HEK293 (cell line): ENCODE measurements around the gene WRAP53.

ENCODE experiments used
- CTCF ChIA-PET: fragments of 350-600 bp; formaldehyde crosslinking; extraction: SDS; loops from one replicate; lab custom pipeline; 2021; ENCODE audit warnings: antibody characterized with exemption; lab: Yijun Ruan, JAX
- POLR2A ChIA-PET: fragments of 300-600 bp; formaldehyde crosslinking; extraction: SDS; loops from one replicate; lab custom pipeline; 2020; ENCODE audit warnings: antibody characterized with exemption, inconsistent platforms; lab: Yijun Ruan, JAX
- H3K27ac ChIP-seq: fragments of 200-500 bp; sonication (Bioruptor generic); 2 replicates; pipeline ENCODE4 v1.5.1; 2014; ENCODE audit warnings: low read depth, low read length, control low read depth, inconsistent platforms; ENCODE audit errors: extremely low read depth
- H3K36me3 ChIP-seq, 2 experiments: fragments of 200-500 bp in 1 of 2; sonication (Bioruptor generic) in 1 of 2; 1 replicate in 1 of 2; 2 replicates in 1 of 2; pipeline ENCODE4 v1.5.1; 2014 to 2017; ENCODE audit warnings: inconsistent platforms in 2 of 2, low read length in 2 of 2; ENCODE audit not compliant: control insufficient read depth in 2 of 2, insufficient read depth in 1 of 2
- H3K4me1 ChIP-seq: fragments of 200-500 bp; sonication (Bioruptor generic); 2 replicates; pipeline ENCODE4 v1.5.1; 2014; ENCODE audit warnings: mild to moderate bottlenecking, low read length, inconsistent platforms; ENCODE audit not compliant: control insufficient read depth, insufficient read depth
- H3K4me3 ChIP-seq: 2 replicates; pipeline ENCODE4 v1.5.1; 2011; ENCODE audit warnings: low read depth, mild to moderate bottlenecking, control low read depth, low read length, moderate library complexity
- H3K9me3 ChIP-seq: fragments of 200-500 bp; sonication (Bioruptor generic); 2 replicates; pipeline ENCODE4 v1.5.1; 2014; ENCODE audit warnings: low read depth, low read length, inconsistent platforms; ENCODE audit not compliant: control insufficient read depth, insufficient read depth
- ATF2 ChIP-seq: fragments of 450-650 bp; formaldehyde crosslinking; IDR thresholded peaks from 2 replicates; pipeline ENCODE4 v1.5.1; 2016; ENCODE audit warnings: missing biosample characterization, missing genetic modification characterization, low read depth
- BCL11A ChIP-seq: fragments of 450-650 bp; formaldehyde crosslinking; IDR thresholded peaks from 2 replicates; pipeline ENCODE4 v1.5.1; 2016; ENCODE audit warnings: low read depth, missing biosample characterization, missing genetic modification characterization
- GLI4 ChIP-seq: fragments of 450-650 bp; formaldehyde crosslinking; IDR thresholded peaks from 2 replicates; pipeline ENCODE4 v1.5.1; 2016; ENCODE audit warnings: missing biosample characterization, missing genetic modification characterization
- GLIS2 ChIP-seq: fragments of 450-650 bp; formaldehyde crosslinking; IDR thresholded peaks from 2 replicates; pipeline ENCODE4 v1.5.1; 2016; ENCODE audit warnings: missing biosample characterization, missing genetic modification characterization
- HOXC10 ChIP-seq: sonication (generic); formaldehyde crosslinking; IDR thresholded peaks from 2 replicates; pipeline ENCODE4 v1.8.1; 2023; ENCODE audit warnings: mild to moderate bottlenecking, missing genetic modification reagents
- IKZF3 ChIP-seq: fragments of 450-650 bp; IDR thresholded peaks from 2 replicates; pipeline ENCODE4 v1.5.0; 2018; ENCODE audit warnings: missing biosample characterization, mild to moderate bottlenecking, missing genetic modification characterization, moderate library complexity
- KLF8 ChIP-seq: fragments of 450-650 bp; formaldehyde crosslinking; IDR thresholded peaks from 2 replicates; pipeline ENCODE4 v1.5.1; 2016; ENCODE audit warnings: missing biosample characterization, missing genetic modification characterization
- PATZ1 ChIP-seq: fragments of 450-650 bp; formaldehyde crosslinking; IDR thresholded peaks from 2 replicates; pipeline ENCODE4 v1.5.1; 2016; ENCODE audit warnings: missing biosample characterization, missing genetic modification characterization
- PBX3 ChIP-seq: sonication (generic); formaldehyde crosslinking; IDR thresholded peaks from 2 replicates; pipeline ENCODE4 v1.8.1; 2022; ENCODE audit warnings: mild to moderate bottlenecking, moderate library complexity, missing genetic modification reagents
- SP3 ChIP-seq: fragments of 450-650 bp; formaldehyde crosslinking; IDR thresholded peaks from 2 replicates; pipeline ENCODE4 v1.5.1; 2016; ENCODE audit warnings: missing biosample characterization, missing genetic modification characterization
- ZBTB11 ChIP-seq: fragments of 450-650 bp; formaldehyde crosslinking; conservative IDR thresholded peaks from 2 replicates; pipeline ENCODE4 v1.5.1; 2016; ENCODE audit warnings: low read depth, missing biosample characterization, missing genetic modification characterization
- ZNF10 ChIP-seq: fragments of 450-650 bp; formaldehyde crosslinking; IDR thresholded peaks from 2 replicates; pipeline ENCODE4 v1.5.1; 2017; ENCODE audit warnings: missing biosample characterization, missing genetic modification characterization
- ZNF114 ChIP-seq: fragments of 450-650 bp; formaldehyde crosslinking; IDR thresholded peaks from 2 replicates; pipeline ENCODE4 v1.5.0; 2017; ENCODE audit warnings: missing biosample characterization, missing genetic modification characterization
- ZNF184 ChIP-seq: fragments of 450-650 bp; IDR thresholded peaks from 2 replicates; pipeline ENCODE4 v1.5.1; 2018; ENCODE audit warnings: missing biosample characterization, mild to moderate bottlenecking, missing genetic modification characterization
- ZNF19 ChIP-seq: fragments of 450-650 bp; formaldehyde crosslinking; IDR thresholded peaks from 2 replicates; pipeline ENCODE4; 2016; ENCODE audit warnings: missing biosample characterization, missing genetic modification characterization, low read depth
- ZNF2 ChIP-seq: fragments of 450-650 bp; formaldehyde crosslinking; IDR thresholded peaks from 2 replicates; pipeline ENCODE4 v1.5.1; 2016; ENCODE audit warnings: missing biosample characterization, missing genetic modification characterization
- ZNF274 ChIP-seq, 2 experiments: fragments of 200-500 bp in 1 of 2; fragments of 450-650 bp in 1 of 2; sonication (Bioruptor generic) in 1 of 2; formaldehyde crosslinking in 1 of 2; IDR thresholded peaks; 2 replicates each; pipeline versions ENCODE4 v1.5.1 to v1.6.1; 2014 to 2016; ENCODE audit warnings: borderline replicate concordance in 1 of 2, inconsistent platforms in 1 of 2, low read length in 1 of 2, missing biosample characterization in 1 of 2, missing genetic modification characterization in 1 of 2
- ZNF449 ChIP-seq: fragments of 450-650 bp; formaldehyde crosslinking; IDR thresholded peaks from 2 replicates; pipeline ENCODE4 v1.5.1; 2017; ENCODE audit warnings: missing biosample characterization, mild to moderate bottlenecking, missing genetic modification characterization, moderate library complexity
- ZNF514 ChIP-seq: fragments of 450-650 bp; formaldehyde crosslinking; IDR thresholded peaks from 2 replicates; pipeline ENCODE4 v1.5.1; 2016; ENCODE audit warnings: missing biosample characterization, missing genetic modification characterization
- ZNF530 ChIP-seq: fragments of 450-650 bp; formaldehyde crosslinking; IDR thresholded peaks from 2 replicates; pipeline ENCODE4 v1.5.1; 2016; ENCODE audit warnings: low read depth, missing biosample characterization, missing genetic modification characterization
- ZNF544 ChIP-seq: fragments of 450-650 bp; formaldehyde crosslinking; IDR thresholded peaks from 2 replicates; pipeline ENCODE4 v1.5.0; 2017; ENCODE audit warnings: missing biosample characterization, missing genetic modification characterization
- ZNF561 ChIP-seq: fragments of 450-650 bp; IDR thresholded peaks from 2 replicates; pipeline ENCODE4 v1.5.1; 2018; ENCODE audit warnings: missing biosample characterization, missing genetic modification characterization, borderline replicate concordance
- ZNF621 ChIP-seq: fragments of 450-650 bp; formaldehyde crosslinking; IDR thresholded peaks from 2 replicates; pipeline ENCODE4 v1.5.1; 2017; ENCODE audit warnings: missing biosample characterization, missing genetic modification characterization
- ZNF791 ChIP-seq: fragments of 450-650 bp; formaldehyde crosslinking; IDR thresholded peaks from 2 replicates; pipeline ENCODE4 v1.5.1; 2016; ENCODE audit warnings: missing biosample characterization, missing genetic modification characterization
- ZNF837 ChIP-seq: fragments of 450-650 bp; formaldehyde crosslinking; IDR thresholded peaks from 2 replicates; pipeline ENCODE4 v1.5.1; 2016; ENCODE audit warnings: missing biosample characterization, missing genetic modification characterization

The WRAP53 gene

GRCh38 chr17:7647018-7647417 lies 41.3 kb upstream of the WRAP53 start:
- no peak for TF ChIP-seq ZNF791 (tag by site-specific recombination)
- no peak for TF ChIP-seq ZNF544
- TF ChIP-seq, all 188 proteins: peak for 0
- ChIA-PET POLR2A (interaction anchor here (0.6 to 2.8 kb wide), 5 partner anchors 10 to 40 kb away, joined by 3 to 17 read pairs (median 6); partner anchors contain the start of genes SAT2 and TP53), CTCF (interaction anchor here (0.6 to 1.4 kb wide), 2 partner anchors 41 to 507 kb away, joined by 3 to 5 read pairs; partner anchors contain the start of gene TP53)
- no peaks in the 10 kb centered on the region for H3K9me3 ChIP-seq
- H3K4me3 ChIP-seq = no peak overlapping the region
- H3K36me3 ChIP-seq = no peaks in the 10 kb centered on the region
- H3K27ac ChIP-seq = no peak overlapping the region
- peaks cover 5% of the 10 kb centered on the region for H3K4me1 ChIP-seq

GRCh38 chr17:7650509-7651096 lies 37.7 kb upstream of the WRAP53 start, which contains the start of gene ATP1B2:
ATP1B2 (plus strand) TSS chr17:7650926; CDS start chr17:7651519, 593 bp downstream.
- H3K4me1 ChIP-seq = peaks cover 5% of the 10 kb centered on the region
- POLR2A ChIA-PET = interaction anchor here (0.6 to 5.3 kb wide), 27 partner anchors 9 to 961 kb away, joined by 3 to 113 read pairs (median 4); partner anchors contain the start of genes BCL6B, CTC1, CYB5D1 and EFNB3
- CTCF ChIA-PET = interaction anchor here (0.5 to 7.2 kb wide), 8 partner anchors 14 to 93 kb away, joined by 3 to 57 read pairs (median 4); partner anchors contain the start of genes TP53 and WRAP53
- H3K36me3 ChIP-seq = no peaks in the 10 kb centered on the region
- no peaks in the 10 kb centered on the region for H3K9me3 ChIP-seq
- peak within 1 kb of the TSS; percentile 38 for H3K4me3 ChIP-seq
- H3K27ac ChIP-seq = peak within 1 kb of the TSS; percentile 39; the same call in 1 of the 2 replicates
- no peak for TF ChIP-seq ZNF184 (tag by site-specific recombination)
- no peak for TF ChIP-seq ZNF2 (tag by site-specific recombination)
- TF ChIP-seq ZNF10 (tag by site-specific recombination) = no peak
- no peak for TF ChIP-seq ZNF449 (tag by site-specific recombination)
- no peak for TF ChIP-seq ZNF514 (tag by site-specific recombination)
- no peak for TF ChIP-seq ZNF621 (tag by site-specific recombination)
- TF ChIP-seq ZNF274 (IDR thresholded peaks at IDR 0.05; ENCODE audit: low read length) = no peak
- TF ChIP-seq ZNF274 (tag by site-specific recombination; IDR thresholded peaks at IDR 0.05; ENCODE audit: borderline replicate concordance) = no peak
- TF ChIP-seq BCL11A (tag by site-specific recombination) = no peak
- no peak for TF ChIP-seq HOXC10 (CRISPR knock-in tag)
- TF ChIP-seq KLF8 = no peak
- no peak for TF ChIP-seq PBX3 (CRISPR knock-in tag)
- no peak for TF ChIP-seq GLI4 (tag by site-specific recombination)
- no peak for TF ChIP-seq ZNF837 (tag by site-specific recombination)
- no peak for TF ChIP-seq ZNF530 (tag by site-specific recombination)
- peak; percentile 41; the same call in 1 of the 2 replicates for TF ChIP-seq ZNF114 (tag by site-specific recombination)
- no peak for TF ChIP-seq ATF2 (tag by site-specific recombination)
- TF ChIP-seq ZBTB11 (tag by site-specific recombination) = no peak
- no peak for TF ChIP-seq ZNF19
- 0 out of 2 replicates have a peak, but pooled peaks have one; percentile 45 for TF ChIP-seq IKZF3 (tag by site-specific recombination)
- TF ChIP-seq GLIS2 (tag by site-specific recombination) = peak; percentile 68
- peak; percentile 76 for TF ChIP-seq PATZ1 (tag by site-specific recombination)
- TF ChIP-seq ZNF561 (tag by site-specific recombination) = no peak
- TF ChIP-seq SP3 (tag by site-specific recombination) = peak; percentile 83
